Neuronal stem cell (in vitro differentiated cells): Measurements from ENCODE around the gene XIAP.
A peak's percentile ranks its signal among the peaks of the same experiment; 100 is the strongest.

ENCODE experiments used
- DNase-seq: peaks from one replicate; pipeline ENCODE4 v3.0.0-alpha.2; 2013; ENCODE audit warnings: low spot score
- H2AFZ ChIP-seq: one replicate; pipeline ENCODE4 v1.6.1; 2013; ENCODE audit warnings: mild to moderate bottlenecking, low read length, inconsistent platforms
- H2AK5ac ChIP-seq: 2 replicates; pipeline ENCODE4 v1.6.1; 2013; ENCODE audit warnings: low read depth, mild to moderate bottlenecking, inconsistent platforms, low read length, moderate library complexity, mixed read lengths
- H2BK120ac ChIP-seq: 2 replicates; pipeline ENCODE4 v1.6.1; 2013; ENCODE audit warnings: low read depth, mild to moderate bottlenecking, inconsistent platforms, low read length, moderate library complexity, mixed read lengths
- H2BK12ac ChIP-seq: one replicate; pipeline ENCODE4 v1.6.1; 2013; ENCODE audit warnings: low read length, inconsistent platforms
- H2BK15ac ChIP-seq: 2 replicates; pipeline ENCODE4 v1.6.1; 2013; ENCODE audit warnings: mild to moderate bottlenecking, low read length, inconsistent platforms, mixed read lengths
- H2BK5ac ChIP-seq: one replicate; pipeline ENCODE4 v1.6.1; 2013; ENCODE audit warnings: inconsistent platforms, mild to moderate bottlenecking, low read length, moderate library complexity
- H3K14ac ChIP-seq: one replicate; pipeline ENCODE4 v1.6.1; 2013; ENCODE audit warnings: low read length, inconsistent platforms
- H3K18ac ChIP-seq: 2 replicates; pipeline ENCODE4 v1.6.1; 2013; ENCODE audit warnings: low read length, inconsistent platforms
- H3K23ac ChIP-seq: 2 replicates; pipeline ENCODE4 v1.6.1; 2013; ENCODE audit warnings: low read depth, mild to moderate bottlenecking, mixed read lengths, low read length, inconsistent platforms; ENCODE audit not compliant: poor library complexity
- H3K27ac ChIP-seq: replicated peaks from 3 replicates; pipeline ENCODE4 v1.5.1; 2013; ENCODE audit warnings: low read length, inconsistent platforms
- H3K27me3 ChIP-seq, 3 experiments: 2 replicates each; pipeline ENCODE4 v1.6.1; 2013; ENCODE audit warnings: low read length in 3 of 3, mild to moderate bottlenecking in 2 of 3, inconsistent platforms in 1 of 3, low read depth in 1 of 3, mixed read lengths in 1 of 3, moderate library complexity in 1 of 3; ENCODE audit not compliant: control insufficient read depth in 3 of 3, insufficient read depth in 3 of 3
- H3K36me3 ChIP-seq, 2 donors: replicated peaks in 1 of 2; 2 replicates each; pipeline ENCODE4 v1.6.1; 2013; ENCODE audit warnings: low read length in 2 of 2; ENCODE audit not compliant: control insufficient read depth in 2 of 2, insufficient read depth in 2 of 2
- H3K4ac ChIP-seq: 2 replicates; pipeline ENCODE4 v1.6.1; 2013; ENCODE audit warnings: inconsistent platforms, mild to moderate bottlenecking, low read length, moderate library complexity
- H3K4me1 ChIP-seq, 2 donors: 1 replicate in 1 of 2; 2 replicates in 1 of 2; pipeline ENCODE4 v1.6.1; 2013; ENCODE audit warnings: low read length in 2 of 2, low read depth in 1 of 2; ENCODE audit not compliant: control insufficient read depth in 2 of 2, insufficient read depth in 1 of 2
- H3K4me2 ChIP-seq: one replicate; pipeline ENCODE4 v1.6.1; 2013; ENCODE audit warnings: mild to moderate bottlenecking, low read length, inconsistent platforms; ENCODE audit not compliant: insufficient read depth, poor library complexity, severe bottlenecking
- H3K4me3 ChIP-seq, 2 donors: 2 replicates each; pipeline ENCODE4 v1.5.1; 2013; ENCODE audit warnings: low read length in 2 of 2, mild to moderate bottlenecking in 2 of 2, inconsistent platforms in 1 of 2, moderate library complexity in 1 of 2
- H3K79me1 ChIP-seq: one replicate; pipeline ENCODE4 v1.6.1; 2013; ENCODE audit warnings: low read depth, mild to moderate bottlenecking, inconsistent platforms, low read length, moderate library complexity
- H3K9ac ChIP-seq: one replicate; pipeline ENCODE4 v1.6.1; 2013; ENCODE audit warnings: mild to moderate bottlenecking, low read depth, low read length, inconsistent platforms; ENCODE audit not compliant: poor library complexity
- H3K9me3 ChIP-seq, 2 donors: replicated peaks in 1 of 2; 2 replicates each; pipeline versions ENCODE3 to v1.6.1; 2013; ENCODE audit warnings: low read length in 2 of 2, mild to moderate bottlenecking in 2 of 2, inconsistent platforms in 1 of 2, low read depth in 1 of 2, mixed read lengths in 1 of 2, moderate library complexity in 1 of 2; ENCODE audit not compliant: control insufficient read depth in 2 of 2, insufficient read depth in 1 of 2
- H4K8ac ChIP-seq: one replicate; pipeline ENCODE4 v1.6.1; 2013; ENCODE audit warnings: low read depth, mild to moderate bottlenecking, inconsistent platforms, low read length, moderate library complexity
- H4K91ac ChIP-seq: one replicate; pipeline ENCODE4 v1.6.1; 2013; ENCODE audit warnings: low read length, low read depth, mild to moderate bottlenecking, inconsistent platforms; ENCODE audit not compliant: poor library complexity
- WGBS, 2 donors: extraction: QIAGEN DNeasy Blood & Tissue Kit; methylation state at CpG; one replicate each; pipeline ENCODE4 v1.1.7; 2013; ENCODE audit warnings: missing lambda C conversion rate in 2 of 2, mixed read lengths in 1 of 2; ENCODE audit not compliant: insufficient read length in 2 of 2, insufficient replicate concordance in 1 of 2; ENCODE audit errors: extremely low coverage in 2 of 2; 5-methylcytosine and 5-hydroxymethylcytosine counted together

The XIAP gene

DNA sequence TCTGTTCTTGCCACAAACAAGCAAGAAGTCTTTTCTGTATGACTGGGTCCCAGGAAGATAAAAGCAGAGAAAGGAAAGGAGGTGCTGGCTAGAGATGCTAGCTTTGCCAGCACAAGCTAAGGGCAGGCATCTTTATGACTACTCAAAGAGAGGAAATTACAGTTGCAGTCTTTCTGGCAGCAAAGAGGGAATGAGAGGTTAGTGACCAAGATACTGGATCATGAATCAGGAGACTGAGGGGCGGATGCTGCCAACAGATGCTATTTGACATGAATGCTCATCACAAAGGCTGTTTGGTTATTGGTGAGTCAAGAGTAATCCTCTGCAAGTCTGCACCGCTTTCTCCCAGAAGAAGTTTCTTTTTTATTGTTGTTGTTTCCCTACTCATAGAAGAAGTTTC lies 5.5 kb upstream of the XIAP start:
- Histone ChIP-seq H4K91ac (no peak overlapping the region), H4K8ac (no peak overlapping the region), H3K9me3 (no peaks in the 10 kb centered on the region), H3K9ac (no peak overlapping the region), H3K36me3 (no peaks in the 10 kb centered on the region), H2BK12ac (no peak overlapping the region), H3K4me2 (no peak overlapping the region), H3K14ac (no peak overlapping the region), H3K4ac (no peak overlapping the region), H3K79me1 (no peaks in the 10 kb centered on the region), H2BK120ac (no peak overlapping the region), H3K18ac (no peak overlapping the region), H3K27ac (no peak overlapping the region), H3K27me3 (no peaks in the 10 kb centered on the region), H2BK15ac (no peak overlapping the region), H2AK5ac (no peak overlapping the region), H2BK5ac (no peak overlapping the region), H3K23ac (no peak overlapping the region), H3K4me3 (no peak overlapping the region), H2AFZ (no peak overlapping the region), H3K4me1 (peaks cover 0 to 2% of the 10 kb centered on the region in 2 donors)
- DNase-seq = no peak
- WGBS, 2 donors = no CpG with 5 or more reads among the region's 2 CpGs

DNA sequence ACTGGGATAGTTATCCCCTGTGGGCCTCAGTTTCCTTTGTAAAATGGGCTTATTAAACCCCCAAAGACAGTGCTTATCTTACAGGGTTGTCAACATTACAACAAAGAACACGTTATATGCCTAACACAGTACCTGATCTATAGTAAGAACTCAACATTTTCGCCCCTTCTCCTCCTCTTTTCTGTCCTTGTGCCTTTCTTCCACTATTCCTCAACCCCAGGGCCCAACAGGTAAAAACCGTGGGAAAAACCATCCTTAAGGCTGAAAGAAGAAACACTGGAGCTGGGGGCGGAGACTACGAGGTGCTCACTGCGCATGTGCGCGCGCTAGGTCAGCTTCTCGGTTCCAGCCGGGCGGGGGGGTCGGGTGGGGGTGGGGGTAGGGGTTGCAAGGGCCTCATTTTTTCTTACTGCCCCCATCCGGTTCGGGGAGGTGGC lies 426 bp upstream of the XIAP start:
- H3K79me1 ChIP-seq = no peaks in the 10 kb centered on the region
- H2BK5ac ChIP-seq = no peak overlapping the region
- no peak overlapping the region for H3K4ac ChIP-seq
- peak; percentile 3 for DNase-seq
- no peak overlapping the region for H2BK12ac ChIP-seq
- H2AK5ac ChIP-seq = no peak overlapping the region
- no peaks in the 10 kb centered on the region for H3K36me3 ChIP-seq
- H3K4me1 ChIP-seq = peaks cover 0 to 2% of the 10 kb centered on the region in 2 donors
- no peaks in the 10 kb centered on the region for H3K9me3 ChIP-seq
- H4K91ac ChIP-seq = no peak overlapping the region
- H3K18ac ChIP-seq = no peak overlapping the region
- H4K8ac ChIP-seq = no peak overlapping the region
- H3K23ac ChIP-seq = no peak overlapping the region
- H2BK120ac ChIP-seq = no peak overlapping the region
- peak overlapping the region; percentile 97 for H3K27ac ChIP-seq
- H3K14ac ChIP-seq = no peak overlapping the region
- H2BK15ac ChIP-seq = no peak overlapping the region
- H3K9ac ChIP-seq = peak overlapping the region; percentile 70
- peak overlapping the region; percentile 91 for H2AFZ ChIP-seq
- H3K4me3 ChIP-seq = peak overlapping the region; percentile 48 to 89
- H3K4me2 ChIP-seq = peak overlapping the region; percentile 25
- WGBS, 2 donors = no CpG with 5 or more reads among the region's 15 CpGs
- no peaks in the 10 kb centered on the region for H3K27me3 ChIP-seq

DNA sequence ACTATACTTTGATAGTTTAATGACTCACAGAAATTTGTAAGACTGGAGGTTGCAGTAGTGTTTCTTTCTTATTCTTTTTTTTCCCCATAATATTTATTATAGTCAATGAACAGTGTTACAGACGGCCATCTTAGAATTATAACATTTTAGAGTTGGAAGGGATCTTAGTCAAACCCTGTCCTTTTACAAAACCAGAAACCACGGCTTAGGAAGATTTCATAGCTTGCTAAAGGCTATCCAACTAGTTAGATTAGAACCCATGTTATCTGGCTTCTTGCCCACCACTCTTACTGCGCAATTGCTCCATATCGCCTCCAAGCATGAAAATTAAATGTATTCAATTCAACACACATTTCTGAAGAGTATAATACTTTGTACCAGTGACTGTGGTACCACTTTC lies 1.1 kb downstream of the XIAP start:
- H2BK15ac ChIP-seq = no peak overlapping the region
- no peak overlapping the region for H2AFZ ChIP-seq
- WGBS, 2 donors = no CpG with 5 or more reads among the region's 4 CpGs
- H3K36me3 ChIP-seq = no peaks in the 10 kb centered on the region
- no peak overlapping the region for H3K4ac ChIP-seq
- H3K4me2 ChIP-seq = no peak overlapping the region
- no peak overlapping the region for H2BK120ac ChIP-seq
- H2BK5ac ChIP-seq = no peak overlapping the region
- no peaks in the 10 kb centered on the region for H3K9me3 ChIP-seq
- DNase-seq = no peak
- H3K18ac ChIP-seq = no peak overlapping the region
- H3K27me3 ChIP-seq = no peaks in the 10 kb centered on the region
- no peak overlapping the region for H4K91ac ChIP-seq
- no peak overlapping the region for H3K9ac ChIP-seq
- no peak overlapping the region for H3K14ac ChIP-seq
- peaks cover 0 to 2% of the 10 kb centered on the region in 2 donors for H3K4me1 ChIP-seq
- no peak overlapping the region for H2BK12ac ChIP-seq
- H3K79me1 ChIP-seq = no peaks in the 10 kb centered on the region
- H4K8ac ChIP-seq = no peak overlapping the region
- no peak overlapping the region for H2AK5ac ChIP-seq
- H3K23ac ChIP-seq = no peak overlapping the region
- peak overlapping the region in 1 of 2 donors; percentile 48 for H3K4me3 ChIP-seq
- H3K27ac ChIP-seq = no peak overlapping the region

DNA sequence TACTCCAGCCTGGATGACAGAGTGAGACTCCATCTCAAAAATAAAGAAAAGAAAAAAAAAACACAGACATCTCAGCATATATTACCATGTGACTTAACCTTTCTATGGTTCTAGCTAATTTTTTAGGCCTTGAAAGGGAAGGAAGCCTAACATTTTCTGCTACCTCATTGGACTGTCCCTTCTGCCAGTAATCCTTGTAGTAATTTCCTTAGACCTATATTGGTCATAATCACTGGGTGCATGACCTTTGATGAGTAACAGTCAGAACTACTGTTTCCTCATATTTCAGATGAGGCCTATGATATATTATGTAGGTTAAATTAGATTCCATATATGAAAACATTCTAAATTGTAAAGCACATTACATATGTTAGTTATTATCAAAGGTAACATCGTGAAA lies 9.6 kb downstream of the XIAP start:
- Histone ChIP-seq H3K36me3 (peaks cover 0 to 13% of the 10 kb centered on the region in 2 donors), H2BK120ac (no peak overlapping the region), H2BK5ac (no peak overlapping the region), H3K14ac (no peak overlapping the region), H3K4me3 (no peak overlapping the region), H3K4me2 (no peak overlapping the region), H3K18ac (no peak overlapping the region), H4K8ac (no peak overlapping the region), H3K4ac (no peak overlapping the region), H2AK5ac (no peak overlapping the region), H3K27ac (no peak overlapping the region), H3K27me3 (no peaks in the 10 kb centered on the region), H3K79me1 (no peaks in the 10 kb centered on the region), H2BK12ac (no peak overlapping the region), H3K23ac (no peak overlapping the region), H2AFZ (no peak overlapping the region), H3K9ac (no peak overlapping the region), H4K91ac (no peak overlapping the region), H3K9me3 (no peaks in the 10 kb centered on the region), H3K4me1 (no peaks in the 10 kb centered on the region), H2BK15ac (no peak overlapping the region)
- WGBS, 2 donors = no CpG with 5 or more reads among the region's 1 CpG
- DNase-seq = no peak
